Measurements from ENCODE around the gene TH.
"Not testable (repeated sequence)": the region's sequence is repeated elsewhere in the genome, so short reads cannot be mapped to it uniquely, and the experiment has no call there.

The TH gene

GRCh38 chr11:2195756-2196088, 24.1 kb upstream of the TH start:
- DNase-seq (ENCODE audit: low read depth), result no peak

- DNase-seq (ENCODE audit: low read depth), result peak; percentile 6
These were observed 23.5 kb upstream of the TH start for GRCh38 chr11:2194877-2195755.

GRCh38 chr11:2193888-2194595, 22.4 kb upstream of the TH start:
- DNase-seq (ENCODE audit: low read depth), result not testable (repeated sequence)

- DNase-seq (ENCODE audit: low read depth), result no peak
These were observed 21.7 kb upstream of the TH start for GRCh38 chr11:2193099-2193887.

GRCh38 chr11:2192435-2192834, 20.8 kb upstream of the TH start:
- DNase-seq (ENCODE audit: low read depth), result no peak

GRCh38 chr11:2191883-2192282, 20.3 kb upstream of the TH start:
- no peak for DNase-seq (ENCODE audit: low read depth)

GRCh38 chr11:2190657-2191471, 19.2 kb upstream of the TH start:
- no peak for DNase-seq (ENCODE audit: low read depth)

GRCh38 chr11:2189938-2190656, 18.5 kb upstream of the TH start:
- no peak for DNase-seq (ENCODE audit: low read depth)

GRCh38 chr11:2188745-2189144, 17.1 kb upstream of the TH start:
- DNase-seq (ENCODE audit: low read depth), result no peak

GRCh38 chr11:2187280-2187707, 15.7 kb upstream of the TH start:
- DNase-seq (ENCODE audit: low read depth), result peak; percentile 7

- peak; percentile 15 for DNase-seq (ENCODE audit: low read depth)
These were observed 15.2 kb upstream of the TH start for GRCh38 chr11:2186669-2187279.

GRCh38 chr11:2185324-2186085, 13.9 kb upstream of the TH start:
- DNase-seq (ENCODE audit: low read depth), result no peak

GRCh38 chr11:2182692-2183474, 11.3 kb upstream of the TH start:
- no peak for DNase-seq (ENCODE audit: low read depth)

- DNase-seq (ENCODE audit: low read depth), result no peak
These were observed 10.5 kb upstream of the TH start for GRCh38 chr11:2182075-2182474.

GRCh38 chr11:2180789-2181370, 9.3 kb upstream of the TH start:
- DNase-seq (ENCODE audit: low read depth), result no peak

GRCh38 chr11:2180347-2180746, 8.7 kb upstream of the TH start:
- DNase-seq (ENCODE audit: low read depth), result no peak

GRCh38 chr11:2179516-2179915, 7.9 kb upstream of the TH start:
- no peak for DNase-seq (ENCODE audit: low read depth)

GRCh38 chr11:2178906-2179494, 7.4 kb upstream of the TH start:
- peak; percentile 60 for DNase-seq (ENCODE audit: low read depth)

All from amniotic epithelial cell (primary cell).